Neural progenitor cell (in vitro differentiated cells): ENCODE measurements around the gene ERLEC1. TPM values are rescaled to one million over a fixed set of nuclear protein-coding genes. Genes with fewer than 3 reads are reported as not detected.

Experiments
- DNase-seq: peaks from one replicate; pipeline ENCODE4 v3.0.0-alpha.2; 2016; ENCODE audit warnings: low spot score
- H2AFZ ChIP-seq: fragments of 200-600 bp; sonication (generic); replicated peaks from 2 replicates; pipeline ENCODE4 v1.6.1; 2016; ENCODE audit warnings: antibody characterized with exemption
- H3F3A ChIP-seq: fragments of 200-600 bp; sonication (generic); 2 replicates; pipeline ENCODE4 v1.6.1; 2016; ENCODE audit warnings: antibody characterized with exemption, low read depth
- H3K27ac ChIP-seq: fragments of 200-600 bp; sonication (generic); 2 replicates; pipeline ENCODE4 v1.5.1; 2016; ENCODE audit warnings: mild to moderate bottlenecking
- H3K27me3 ChIP-seq: fragments of 200-600 bp; sonication (generic); 2 replicates; pipeline ENCODE4 v1.6.1; 2016; ENCODE audit warnings: mild to moderate bottlenecking, moderate library complexity
- H3K36me3 ChIP-seq: fragments of 200-600 bp; sonication (generic); 2 replicates; pipeline ENCODE4 v1.5.1; 2016
- H3K4me1 ChIP-seq: fragments of 200-600 bp; sonication (generic); 2 replicates; pipeline ENCODE4 v1.6.1; 2016; ENCODE audit warnings: mixed run types
- H3K4me2 ChIP-seq: fragments of 200-600 bp; sonication (generic); 2 replicates; pipeline ENCODE4 v1.6.1; 2016
- H3K4me3 ChIP-seq: fragments of 200-600 bp; sonication (generic); 2 replicates; pipeline ENCODE4 v1.5.1; 2016
- H3K79me2 ChIP-seq: fragments of 200-600 bp; sonication (generic); 2 replicates; pipeline ENCODE4 v1.6.1; 2016; ENCODE audit warnings: low read depth
- H3K9ac ChIP-seq: fragments of 200-600 bp; sonication (generic); 2 replicates; pipeline ENCODE4 v1.6.1; 2016
- H3K9me3 ChIP-seq: fragments of 200-600 bp; sonication (generic); 2 replicates; pipeline ENCODE4 v1.5.1; 2016; ENCODE audit warnings: low read depth
- H4K20me1 ChIP-seq: fragments of 200-600 bp; sonication (generic); 2 replicates; pipeline ENCODE4 v1.6.1; 2016; ENCODE audit warnings: low read depth
- H3K27ac Mint-ChIP-seq: 3 replicates; pipeline ENCODE4 v1.8.0; 2021; ENCODE audit warnings: mixed read lengths
- H3K27me3 Mint-ChIP-seq: 2 replicates; pipeline ENCODE4 v1.8.0; 2022; ENCODE audit warnings: low read depth, mild to moderate bottlenecking, inconsistent platforms, moderate library complexity, mixed read lengths; ENCODE audit not compliant: insufficient read depth
- H3K36me3 Mint-ChIP-seq: 3 replicates; pipeline ENCODE4 v1.8.0; 2021; ENCODE audit warnings: mixed read lengths
- H3K4me1 Mint-ChIP-seq: 3 replicates; pipeline ENCODE4 v1.8.0; 2021; ENCODE audit warnings: mixed read lengths
- H3K4me3 Mint-ChIP-seq: 3 replicates; pipeline ENCODE4 v1.8.0; 2021; ENCODE audit warnings: mild to moderate bottlenecking, moderate library complexity, mixed read lengths
- H3K9me3 Mint-ChIP-seq: 3 replicates; pipeline ENCODE4 v1.8.0; 2020; ENCODE audit warnings: mixed read lengths
- CTCF ChIP-seq: fragments of 200-600 bp; sonication (generic); IDR thresholded peaks from 2 replicates; pipeline ENCODE4 v1.5.1; 2017; ENCODE audit warnings: antibody characterized with exemption, mild to moderate bottlenecking
- EZH2 ChIP-seq: fragments of 200-600 bp; sonication (generic); IDR thresholded peaks from 2 replicates; pipeline ENCODE4 v1.6.1; 2017; ENCODE audit warnings: antibody characterized with exemption, mild to moderate bottlenecking, moderate library complexity
- EZH2phosphoT487 ChIP-seq: fragments of 200-600 bp; sonication (generic); IDR thresholded peaks from 2 replicates; pipeline ENCODE4 v1.6.1; 2017; ENCODE audit warnings: antibody characterized with exemption
- total RNA-seq: library from RNA; depleted of rRNA; stranded (reverse); fragments of >200 nt; gene quantifications from 2 replicates; pipeline ENCODE4 v1.2.3, GENCODE V29; 2015; ENCODE audit warnings: low replicate concordance

Gene ERLEC1
- total RNA-seq, 1 donor from 2014 or later = 43.4 TPM

GRCh38 chr2:53811601-53812000 lies 24.8 kb downstream of the ERLEC1 start:
- Histone ChIP-seq H3F3A (no peaks in the 10 kb centered on the region), H3K4me3 (no peak overlapping the region), H3K79me2 (no peaks in the 10 kb centered on the region), H3K4me1 (no peaks in the 10 kb centered on the region), H3K27me3 (no peaks in the 10 kb centered on the region), H3K9me3 (no peaks in the 10 kb centered on the region), H3K9ac (no peak overlapping the region), H3K27ac (no peak overlapping the region), H2AFZ (no peak overlapping the region), H3K4me2 (no peak overlapping the region), H3K36me3 (peaks cover 16% of the 10 kb centered on the region), H4K20me1 (no peaks in the 10 kb centered on the region)
- Mint-ChIP-seq H3K9me3 (no peaks in the 10 kb centered on the region), H3K27ac (no peak overlapping the region), H3K36me3 (peaks cover 11% of the 10 kb centered on the region), H3K4me3 (no peak overlapping the region), H3K4me1 (no peaks in the 10 kb centered on the region), H3K27me3 (peaks cover 2% of the 10 kb centered on the region)
- no peak for DNase-seq
- TF ChIP-seq EZH2 (no peak), CTCF (no peak), EZH2phosphoT487 (no peak)

- Mint-ChIP-seq H3K36me3 (peaks cover 13% of the 10 kb centered on the region), H3K4me1 (no peaks in the 10 kb centered on the region)
These were observed 26.3 kb downstream of the ERLEC1 start for GRCh38 chr2:53813151-53813550.

GRCh38 chr2:53818854-53819435 lies 32.1 kb downstream of the ERLEC1 start:
- Histone ChIP-seq H3K27ac (no peak overlapping the region), H3K9me3 (no peaks in the 10 kb centered on the region), H3K4me1 (no peaks in the 10 kb centered on the region), H3K4me3 (no peak overlapping the region), H4K20me1 (no peaks in the 10 kb centered on the region), H3K79me2 (no peaks in the 10 kb centered on the region), H3K4me2 (no peak overlapping the region), H3K36me3 (peaks cover 4% of the 10 kb centered on the region), H2AFZ (no peak overlapping the region), H3K27me3 (no peaks in the 10 kb centered on the region), H3F3A (no peaks in the 10 kb centered on the region), H3K9ac (no peak overlapping the region)
- Mint-ChIP-seq H3K4me1 (no peaks in the 10 kb centered on the region), H3K9me3 (no peaks in the 10 kb centered on the region), H3K4me3 (no peak overlapping the region), H3K27ac (no peak overlapping the region), H3K36me3 (peaks cover 10% of the 10 kb centered on the region), H3K27me3 (peaks cover 2% of the 10 kb centered on the region)
- DNase-seq = no peak
- TF ChIP-seq EZH2 (no peak), EZH2phosphoT487 (no peak), CTCF (no peak)

More at GRCh38 chr2:53813151-53813550, 26.3 kb downstream of the ERLEC1 start:
- Histone ChIP-seq H3K79me2 (no peaks in the 10 kb centered on the region), H4K20me1 (no peaks in the 10 kb centered on the region), H3K4me3 (no peak overlapping the region), H3K9me3 (no peaks in the 10 kb centered on the region), H3F3A (no peaks in the 10 kb centered on the region), H2AFZ (no peak overlapping the region), H3K36me3 (peaks cover 17% of the 10 kb centered on the region), H3K4me1 (no peaks in the 10 kb centered on the region), H3K27me3 (no peaks in the 10 kb centered on the region), H3K4me2 (no peak overlapping the region), H3K27ac (no peak overlapping the region), H3K9ac (no peak overlapping the region)
- H3K4me3 Mint-ChIP-seq = no peak overlapping the region
- no peaks in the 10 kb centered on the region for H3K9me3 Mint-ChIP-seq
- no peak overlapping the region for H3K27ac Mint-ChIP-seq
- no peak for DNase-seq
- H3K27me3 Mint-ChIP-seq = peaks cover 2% of the 10 kb centered on the region
- no peak for TF ChIP-seq EZH2
- no peak for TF ChIP-seq EZH2phosphoT487
- no peak for TF ChIP-seq CTCF
